GM18858 (cell line): ENCODE measurements around the gene RO60.
"Not testable (repeated sequence)": the region's sequence is repeated elsewhere in the genome, so short reads cannot be mapped to it uniquely, and the experiment has no call there.

Experiments
- ATAC-seq: cut with Tn5 transposase; IDR thresholded peaks from one replicate; pipeline ENCODE4 v1.9.1; 2021; ENCODE audit not compliant: unreplicated experiment

The RO60 gene

DNA sequence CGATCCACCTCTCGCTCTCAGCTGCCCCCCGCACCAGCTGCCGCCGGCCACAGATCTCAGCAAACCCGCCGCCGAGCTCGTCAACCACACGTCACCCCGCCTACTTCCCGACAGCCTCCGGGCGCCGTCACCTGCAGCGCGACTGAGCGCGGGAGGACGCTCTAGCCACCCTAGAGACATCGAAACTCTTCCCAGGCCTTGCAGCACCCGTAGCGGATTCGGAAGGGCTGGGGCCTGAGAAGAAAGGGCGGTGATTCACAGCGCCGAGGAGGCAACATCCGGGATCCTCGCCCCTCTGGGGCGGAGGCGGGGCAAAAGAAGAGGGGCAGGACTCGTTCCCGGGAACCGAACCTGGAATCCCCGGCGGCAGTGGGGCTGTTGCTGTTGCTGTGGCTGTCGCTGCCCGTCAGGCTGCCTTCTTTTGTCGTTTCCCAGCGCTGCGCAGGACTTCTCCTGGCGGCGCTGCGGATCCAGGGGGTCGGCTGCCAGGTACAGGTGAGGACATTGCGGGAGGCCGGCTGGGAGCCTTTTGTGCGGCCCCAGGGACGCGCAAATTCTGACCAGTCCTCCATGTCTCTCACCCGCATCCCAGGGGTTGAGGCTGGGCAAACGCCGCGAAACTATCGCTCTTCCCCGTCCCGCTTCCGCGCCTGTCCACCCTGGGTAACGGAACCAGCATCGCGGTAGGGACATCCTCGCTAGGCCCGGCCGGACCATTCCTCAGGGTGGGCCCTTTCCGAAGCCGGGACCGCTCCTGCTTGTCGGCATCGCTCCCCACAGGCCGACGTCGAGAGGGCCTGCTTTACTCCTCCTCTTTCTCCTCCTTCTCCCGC, at the start of gene RO60, which contains the start of gene UCHL5:
TSS of gene RO60 (plus strand) at position 331 of the 833 bp plus-strand sequence. CDS start 9,443 bp downstream, outside the sequence.
TSS of gene UCHL5 (minus strand) at position 79 of the 833 bp plus-strand sequence. CDS start 100 bp downstream, outside the sequence.
- ATAC-seq: peak; percentile 91

DNA sequence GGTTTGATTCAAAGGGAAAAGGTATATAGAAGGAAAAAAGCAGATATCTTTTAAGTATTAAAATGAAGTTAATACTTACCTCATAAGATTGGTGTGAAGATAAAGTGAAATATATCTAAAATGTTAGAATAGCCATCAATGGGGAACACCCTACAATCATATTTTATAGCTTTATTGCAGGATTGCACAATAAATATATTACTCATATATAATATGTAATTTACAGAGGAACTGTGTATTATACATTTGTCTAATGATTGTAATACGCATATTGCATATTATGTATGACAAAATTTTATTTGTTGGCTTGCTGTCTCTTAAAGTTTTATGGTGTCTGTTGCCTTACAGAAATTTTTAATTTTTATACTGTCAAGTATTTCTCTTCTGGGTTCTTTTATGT, 48.0 kb upstream of the RO60 start:
- ATAC-seq: no peak

DNA sequence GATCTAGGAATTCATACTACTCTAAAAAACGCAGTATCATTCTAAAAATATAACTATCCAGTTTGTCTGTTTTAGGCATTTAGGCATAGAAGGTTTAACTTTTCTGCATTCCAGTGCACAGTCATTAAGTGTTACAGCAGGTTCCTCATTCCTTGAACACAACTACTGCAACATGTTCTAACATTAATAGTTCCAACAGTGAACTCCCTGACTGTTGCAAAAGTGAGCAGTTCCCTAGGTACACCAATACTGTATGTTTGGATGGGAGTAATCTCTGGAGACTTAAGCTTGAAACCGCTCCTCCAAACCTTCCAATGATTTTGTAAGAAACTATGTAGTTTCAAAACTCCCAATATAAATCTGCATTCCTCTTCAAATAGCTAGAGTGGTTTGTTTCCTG, 46.4 kb upstream of the RO60 start:
- no peak for ATAC-seq

DNA sequence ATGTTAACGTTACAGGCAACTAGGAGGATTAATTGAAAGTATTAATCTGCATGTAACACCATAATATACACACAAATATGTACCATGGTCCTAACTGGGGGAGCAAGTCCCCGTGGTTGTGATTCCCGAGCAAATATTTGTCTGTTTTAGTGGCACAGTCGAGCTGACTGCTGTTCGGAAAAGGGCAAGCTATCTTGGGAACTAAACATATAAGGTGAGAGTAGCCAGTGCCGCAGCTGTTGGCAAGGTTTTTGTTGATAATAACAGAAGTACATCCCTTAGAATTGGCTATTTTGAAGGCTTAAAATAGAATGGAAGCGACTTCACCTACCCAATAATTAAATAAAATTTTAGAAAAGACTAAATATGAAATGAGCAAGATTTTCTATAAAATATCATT, 45.7 kb upstream of the RO60 start:
- ATAC-seq: no peak

DNA sequence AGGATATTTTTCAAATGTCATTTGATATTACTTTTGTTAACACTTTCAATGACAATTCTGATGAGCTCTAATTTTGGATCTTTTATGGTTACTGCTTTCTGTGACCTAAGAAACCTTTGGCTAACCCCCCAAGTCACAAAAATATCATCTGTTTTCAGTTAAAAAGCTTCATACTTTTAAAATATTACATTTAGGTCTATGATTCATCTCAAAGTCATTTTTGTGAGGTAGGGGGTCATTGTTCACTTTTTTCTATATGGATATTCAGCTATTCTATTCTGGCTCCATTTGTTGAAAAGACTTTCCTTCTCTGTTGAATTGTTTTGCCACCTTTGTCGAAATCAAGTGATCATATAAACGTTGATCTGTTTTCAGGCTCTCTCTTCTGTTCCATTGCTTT, 45.0 kb upstream of the RO60 start:
- ATAC-seq: no peak

DNA sequence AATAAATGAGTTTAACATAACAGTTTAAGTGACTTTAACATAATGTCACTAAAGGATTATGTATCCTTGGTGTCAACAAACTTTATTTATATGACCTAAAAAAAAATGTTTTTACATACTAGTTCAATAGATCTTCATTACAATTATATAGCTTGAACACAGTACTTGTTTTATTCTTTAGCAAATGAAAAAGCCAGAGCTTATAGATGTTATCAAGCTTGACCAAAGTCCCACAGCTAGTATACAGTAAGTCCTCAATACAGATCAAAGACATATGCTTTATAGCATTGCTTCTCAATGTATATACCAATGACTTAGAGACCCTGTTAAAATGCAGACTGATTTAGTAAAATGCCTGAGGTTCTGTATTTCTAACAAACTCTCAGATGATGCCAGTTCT, 42.6 kb upstream of the RO60 start:
- no peak for ATAC-seq

DNA sequence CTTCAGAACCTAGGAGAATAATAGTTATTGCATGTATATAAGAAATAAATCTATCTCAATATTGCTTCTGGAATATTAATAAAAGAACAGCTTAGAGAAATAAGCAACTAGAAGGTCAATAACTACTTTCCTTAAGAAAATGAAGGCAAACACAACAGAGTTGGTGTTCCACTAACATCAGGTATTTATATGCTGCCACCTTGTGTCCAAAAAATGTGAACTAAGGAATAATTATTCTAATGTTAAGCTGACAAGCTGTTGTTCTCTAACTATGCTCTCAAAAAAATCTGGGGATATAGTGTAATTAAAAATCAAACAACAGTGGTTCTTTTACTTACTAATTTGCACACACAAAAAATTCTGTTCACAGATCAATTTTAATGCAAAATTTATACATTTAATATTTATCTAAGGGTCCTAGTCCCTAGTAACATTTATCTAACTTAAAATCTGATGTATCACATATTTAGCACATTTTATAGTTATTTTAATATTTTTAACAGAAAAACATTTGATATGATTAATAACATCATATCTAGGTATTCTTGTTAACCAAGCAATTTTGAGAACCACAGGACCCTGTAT, 39.9 kb upstream of the RO60 start:
- peak; percentile 71 for ATAC-seq

DNA sequence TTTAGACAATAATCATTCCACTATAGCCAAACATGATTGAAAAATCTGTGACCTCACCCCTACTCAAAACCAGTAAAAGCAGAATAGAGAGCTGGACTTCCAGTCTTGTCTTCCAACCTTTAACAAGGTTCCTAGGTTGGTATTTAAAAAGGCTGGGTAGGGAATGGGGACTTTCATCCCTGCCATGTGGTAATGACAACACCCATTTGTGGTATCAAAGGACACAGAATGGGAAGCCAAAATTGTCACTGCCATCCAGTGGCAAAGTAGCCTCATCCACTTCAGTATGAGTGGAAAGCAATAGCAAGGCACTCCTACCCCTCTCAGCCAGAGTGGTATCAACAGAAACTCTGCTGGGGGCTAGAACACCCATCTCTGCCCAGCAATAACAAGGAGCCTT, 34.2 kb upstream of the RO60 start:
- no peak for ATAC-seq

DNA sequence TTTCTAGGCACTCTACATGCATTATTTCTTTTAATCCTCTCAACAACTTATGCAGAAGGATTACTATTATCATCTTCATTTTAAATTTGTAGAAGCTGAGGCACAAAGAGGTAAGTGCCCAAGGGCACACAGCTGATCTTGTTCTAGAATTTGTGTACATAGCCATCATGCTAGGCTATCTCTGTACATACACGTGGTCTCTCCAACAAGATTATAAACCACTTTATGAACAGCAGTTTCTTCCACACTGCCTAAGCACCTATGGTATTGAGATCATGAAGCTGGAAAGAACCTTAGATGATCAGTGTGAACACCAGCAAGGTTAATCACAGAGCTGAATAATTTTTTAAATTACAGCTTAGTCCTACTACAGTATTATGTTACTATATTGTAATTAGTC, 29.1 kb upstream of the RO60 start:
- no peak for ATAC-seq

DNA sequence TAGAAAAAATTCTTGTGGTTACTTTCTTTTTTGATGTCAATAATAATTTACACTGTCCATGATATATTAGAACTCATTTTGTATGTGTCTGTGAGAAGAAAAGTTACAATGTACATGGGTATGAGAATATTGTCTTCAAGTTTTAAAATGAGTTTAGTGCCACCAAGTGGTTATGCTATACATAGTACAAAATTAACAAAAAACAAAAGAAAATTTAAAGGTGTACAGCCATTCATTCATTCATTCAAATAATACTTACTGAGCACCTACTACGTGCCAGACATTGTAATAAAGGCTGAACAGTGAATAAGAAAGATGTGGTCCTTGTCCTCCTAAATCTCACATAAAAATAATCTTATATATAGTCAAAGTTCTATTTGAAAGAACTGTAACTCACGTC, 28.0 kb upstream of the RO60 start:
- peak; percentile 63 for ATAC-seq

DNA sequence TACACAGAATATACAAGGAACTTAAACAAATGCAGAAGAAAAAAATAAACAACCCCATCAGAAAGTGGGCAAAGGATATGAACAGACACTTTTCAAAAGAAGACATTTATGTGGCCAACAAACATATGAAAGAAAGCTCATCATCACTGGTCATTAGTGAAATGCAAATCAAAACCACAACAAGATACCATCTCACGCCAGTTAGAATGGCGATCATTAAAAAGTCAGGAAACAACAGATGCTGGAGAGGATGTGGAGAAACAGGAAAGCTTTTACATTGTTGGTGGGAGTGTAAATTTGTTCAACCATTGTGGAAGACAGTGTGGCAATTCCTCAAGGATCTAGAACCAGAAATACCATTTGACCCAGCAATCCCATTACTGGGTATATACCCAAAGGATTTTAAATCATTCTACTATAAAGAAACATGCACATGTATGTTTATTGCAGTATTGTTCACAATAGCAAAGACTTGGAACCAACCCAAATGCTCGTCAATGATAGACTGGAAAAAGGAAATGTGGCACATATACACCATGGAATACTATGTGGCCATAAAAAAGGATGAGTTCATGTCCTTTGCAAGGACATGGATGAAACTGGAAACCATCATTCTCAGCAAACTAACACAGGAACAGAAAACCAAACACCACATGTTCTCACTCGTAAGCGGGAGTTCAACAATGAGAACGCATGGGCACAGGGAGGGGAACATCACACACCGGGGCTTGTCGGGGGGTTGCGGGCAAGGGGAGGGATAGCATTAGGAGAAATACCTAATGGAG, 26.6 kb upstream of the RO60 start:
- ATAC-seq: not testable (repeated sequence)

DNA sequence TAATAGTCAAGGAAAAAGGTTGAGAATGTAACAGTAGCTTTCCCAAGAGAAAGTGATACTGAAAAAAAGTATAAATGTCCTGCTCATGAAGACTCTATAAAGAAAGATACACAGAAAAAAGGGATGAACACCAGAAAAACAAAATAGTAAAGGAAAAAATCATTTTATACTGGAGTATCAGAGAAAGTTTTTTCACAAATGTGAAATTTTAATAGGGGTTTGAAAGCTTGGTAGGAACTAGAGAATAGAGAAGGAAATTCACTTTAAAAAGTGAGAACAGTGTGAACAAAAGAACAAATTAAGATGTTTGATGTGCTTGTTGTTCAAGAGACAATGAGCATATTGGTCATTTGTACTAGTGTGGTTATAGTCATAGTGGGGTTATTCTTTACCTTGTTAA, 25.8 kb upstream of the RO60 start:
- ATAC-seq: no peak

DNA sequence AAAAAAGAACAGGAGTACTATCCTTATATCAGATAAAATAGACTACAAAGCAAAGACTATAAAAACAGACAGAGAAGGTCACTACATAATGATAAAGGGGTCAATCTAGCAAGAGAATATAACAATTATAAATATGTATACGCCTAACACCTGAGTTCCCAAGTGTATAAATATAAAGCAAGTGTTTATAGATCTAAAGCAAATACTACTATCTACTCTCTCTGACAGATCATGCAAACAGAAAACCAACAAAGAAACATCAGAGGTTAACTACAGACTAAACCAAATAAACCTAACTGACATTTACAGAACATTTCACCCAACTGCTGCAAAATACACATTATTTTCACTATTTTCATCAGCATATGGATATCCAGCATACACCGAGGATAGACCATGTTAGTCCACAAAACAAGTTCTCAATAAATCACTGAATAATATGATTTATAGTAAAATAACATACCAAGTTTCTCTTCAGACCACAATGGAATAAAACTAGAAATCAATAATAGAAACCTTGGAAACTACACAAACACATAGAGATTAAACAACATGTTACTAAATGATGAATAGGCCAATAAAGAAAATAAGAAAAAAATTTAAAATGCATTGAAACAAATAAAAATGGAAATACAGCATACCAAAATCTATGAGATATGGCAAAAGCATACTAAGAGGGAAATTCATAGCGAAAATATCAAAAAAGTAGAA, 22.9 kb upstream of the RO60 start:
- ATAC-seq: no peak

DNA sequence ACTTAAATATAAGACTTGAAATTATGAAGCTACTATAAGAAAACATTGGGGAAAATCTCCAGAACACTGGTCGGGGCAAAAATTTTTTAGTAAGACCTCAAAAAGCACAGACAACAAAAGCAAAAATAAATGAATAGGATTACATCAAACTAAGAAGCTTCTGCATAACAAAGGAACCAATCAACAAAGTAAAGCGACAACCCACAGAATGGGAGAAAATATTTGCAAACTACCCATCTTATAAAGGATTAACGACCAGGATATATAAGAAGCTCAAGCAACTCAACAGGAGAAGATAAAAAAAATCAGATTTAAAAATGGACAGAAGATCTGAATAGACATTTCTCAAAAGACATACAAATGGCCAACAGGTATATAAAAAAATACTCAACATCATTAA, 19.4 kb upstream of the RO60 start:
- ATAC-seq: no peak

DNA sequence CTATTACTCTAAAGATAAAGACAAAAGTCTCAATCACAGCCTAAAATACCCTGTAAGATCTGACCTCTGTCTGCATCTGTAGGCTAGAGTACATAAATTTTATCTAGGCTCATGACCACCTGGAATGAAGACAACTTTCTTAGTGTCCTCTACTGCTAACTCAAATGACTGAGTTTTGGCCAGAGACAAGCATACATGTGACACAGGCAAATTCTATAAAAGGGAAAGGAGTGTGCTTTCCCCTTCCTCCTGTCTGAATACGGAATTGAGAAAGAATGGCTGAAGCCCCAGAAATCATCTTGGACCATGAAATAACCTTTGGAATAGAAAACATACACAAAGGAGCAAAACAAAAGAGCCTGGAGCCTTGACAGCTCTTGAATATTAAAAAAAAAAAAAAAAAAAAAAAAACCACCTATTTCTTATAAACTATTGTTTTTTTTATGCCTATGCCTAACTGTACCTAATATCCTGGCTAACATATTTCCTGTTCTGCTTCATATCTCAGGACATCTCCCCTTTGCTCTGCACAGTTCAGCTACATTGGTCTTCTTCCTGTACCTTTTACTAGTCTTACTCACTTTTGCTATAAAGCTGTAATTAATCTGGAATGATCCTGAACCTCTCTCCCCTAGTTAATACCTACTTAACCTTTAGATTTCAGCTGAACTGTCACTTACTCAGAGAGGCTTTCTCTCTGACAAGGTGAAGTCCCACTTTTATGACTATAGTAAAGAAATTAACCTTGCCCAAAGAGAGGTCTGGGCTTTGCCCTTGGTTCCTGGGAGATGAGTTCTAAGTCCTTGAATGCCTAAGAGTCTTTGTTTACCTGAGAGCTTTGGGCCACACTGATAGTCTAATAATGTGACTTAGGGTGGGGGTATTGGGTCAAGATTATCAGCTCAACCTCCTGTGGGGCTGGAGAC, 16.4 kb upstream of the RO60 start:
- ATAC-seq: no peak

DNA sequence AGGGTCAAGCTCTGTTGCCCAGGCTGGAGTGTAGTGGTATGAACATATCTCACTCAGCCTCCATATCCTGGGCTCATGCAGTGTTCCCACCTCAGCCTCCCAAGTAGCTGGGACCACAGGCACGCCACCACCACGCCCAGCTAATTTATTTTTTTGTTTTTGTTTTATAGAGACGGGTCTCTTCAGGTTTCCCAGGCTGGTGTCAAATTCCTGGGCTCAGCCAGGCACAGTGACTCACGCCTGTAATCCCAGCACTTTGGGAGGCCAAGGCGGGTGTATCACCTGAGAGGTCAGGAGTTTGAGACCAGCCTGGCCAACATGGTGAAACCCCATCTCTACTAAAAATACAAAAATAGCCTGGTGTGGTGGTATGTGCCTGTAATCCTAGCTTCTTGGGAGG, 10.5 kb upstream of the RO60 start:
- ATAC-seq: not testable (repeated sequence)

DNA sequence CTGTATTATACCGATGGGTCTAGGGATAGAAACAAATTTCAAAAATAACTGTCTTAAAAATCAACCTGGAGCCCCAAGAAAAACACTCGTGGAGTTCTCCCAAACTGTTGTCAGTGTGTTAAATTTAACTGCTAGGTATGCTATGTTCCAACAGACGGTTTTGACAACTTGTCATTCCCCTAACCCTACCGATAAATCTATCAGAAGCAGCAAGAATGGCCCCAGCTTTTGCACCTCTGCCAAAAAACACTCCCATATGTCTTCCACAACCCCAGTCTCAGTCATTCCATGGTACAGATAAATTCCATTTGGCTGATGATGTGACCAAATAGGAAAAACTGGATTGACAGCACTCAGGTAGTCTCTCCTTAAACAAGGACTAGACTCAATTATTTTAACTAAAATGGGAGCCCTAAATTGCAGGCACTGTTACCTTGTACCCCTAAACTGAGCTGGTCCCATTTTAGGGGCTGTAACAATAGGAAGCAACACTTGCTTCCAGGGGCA, 5.2 kb upstream of the RO60 start:
- no peak for ATAC-seq

DNA sequence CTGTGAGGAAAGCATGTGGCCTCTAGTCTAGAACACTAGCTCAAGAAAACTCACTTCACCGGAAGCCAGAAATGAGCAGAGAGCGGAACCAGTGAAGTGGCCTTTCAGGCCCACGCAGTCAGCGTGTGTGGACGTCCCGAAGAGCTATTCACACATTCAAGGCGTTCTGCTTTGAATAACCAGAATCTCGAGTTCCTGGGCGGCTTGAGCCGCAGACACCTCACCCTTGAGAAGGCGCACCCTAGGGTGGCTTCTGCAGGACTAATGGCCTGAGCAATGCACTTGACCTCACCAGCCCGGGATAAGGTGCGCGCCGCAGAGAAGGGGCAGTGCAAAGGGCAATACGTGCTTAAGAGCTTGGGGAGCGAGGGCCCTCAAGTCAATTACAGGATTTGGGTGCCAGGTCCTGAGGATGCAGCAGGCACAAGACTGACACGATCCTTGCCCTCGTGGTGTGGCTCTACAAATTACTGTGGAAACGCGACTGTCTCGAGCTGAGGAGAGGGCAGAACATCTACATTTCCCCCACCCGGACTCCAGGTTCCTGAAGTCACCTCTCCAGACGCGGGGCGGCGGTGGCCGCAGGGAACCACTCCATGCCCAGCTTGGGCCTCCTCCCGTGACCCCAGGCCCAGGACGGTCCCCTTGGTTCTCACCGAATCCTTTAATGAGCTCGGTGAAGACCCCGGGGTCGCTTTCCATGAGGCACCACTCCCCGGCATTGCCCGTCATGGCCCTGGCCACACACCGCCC, 707 bp upstream of the RO60 start:
- ATAC-seq: peak; percentile 47

DNA sequence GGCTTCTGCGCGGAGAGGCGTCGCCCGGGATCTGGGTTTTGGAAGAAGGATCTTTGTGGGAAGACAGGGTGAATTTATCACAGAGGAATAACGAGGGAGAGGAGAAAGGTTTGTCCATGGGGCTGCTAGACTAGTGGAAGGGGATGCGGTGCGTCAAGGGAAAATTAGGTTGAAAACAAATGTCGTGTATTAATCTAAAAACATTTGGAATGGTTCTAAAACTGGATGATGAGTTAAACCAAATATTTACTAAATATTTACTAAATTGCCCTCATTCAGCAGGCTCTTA, 647 bp downstream of the RO60 start:
- ATAC-seq: no peak
